ENCODE results near the gene LMNB1.
"Not testable (repeated sequence)": the region's sequence is repeated elsewhere in the genome, so short reads cannot be mapped to it uniquely, and the experiment has no call there.

LMNB1 gene

DNA sequence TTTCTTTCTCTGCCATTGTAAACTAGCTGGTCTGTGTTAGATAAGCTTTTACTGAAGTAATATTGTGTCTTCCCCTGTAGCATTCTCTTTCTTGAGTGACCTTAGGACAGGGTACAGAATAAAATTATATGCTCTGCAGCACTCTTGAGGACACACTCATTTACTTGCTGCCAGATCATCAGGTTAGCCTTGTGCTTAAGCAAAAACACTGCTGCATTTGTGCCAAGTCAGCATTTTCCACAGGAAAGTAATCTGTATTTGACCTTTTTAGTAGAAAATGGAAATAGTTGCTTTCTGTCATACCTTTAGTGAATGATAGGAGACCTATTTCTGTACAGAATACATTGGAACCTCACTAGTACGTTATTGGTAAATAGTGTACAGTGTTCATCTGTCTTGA lies 54.2 kb downstream of the LMNB1 start:
- DNase-seq, result no peak

DNA sequence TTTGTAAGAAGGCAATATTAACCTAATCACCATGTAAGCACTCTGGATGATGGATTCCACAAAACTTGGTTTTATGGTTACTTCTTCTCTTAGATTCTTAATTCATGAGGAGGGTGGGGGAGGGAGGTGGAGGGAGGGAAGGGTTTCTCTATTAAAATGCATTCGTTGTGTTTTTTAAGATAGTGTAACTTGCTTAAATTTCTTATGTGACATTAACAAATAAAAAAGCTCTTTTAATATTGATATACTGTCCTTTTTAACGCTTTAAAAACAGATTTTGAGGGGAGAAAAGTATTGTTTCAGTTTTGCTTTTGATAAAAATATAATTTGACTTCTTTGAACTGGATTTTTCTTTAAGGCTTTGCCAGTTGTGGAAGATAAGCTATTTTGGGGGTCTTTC lies 59.8 kb downstream of the LMNB1 start:
- DNase-seq, result no peak

GRCh38 chr5:126837242-126837641 lies 60.3 kb downstream of the LMNB1 start:
- no peak for DNase-seq

- DNase-seq, result peak; percentile 15
These were observed 61.1 kb downstream of the LMNB1 start for GRCh38 chr5:126837906-126838539.

- DNase-seq, result not testable (repeated sequence)
These were observed 62.5 kb downstream of the LMNB1 start for GRCh38 chr5:126839407-126839806.

DNA sequence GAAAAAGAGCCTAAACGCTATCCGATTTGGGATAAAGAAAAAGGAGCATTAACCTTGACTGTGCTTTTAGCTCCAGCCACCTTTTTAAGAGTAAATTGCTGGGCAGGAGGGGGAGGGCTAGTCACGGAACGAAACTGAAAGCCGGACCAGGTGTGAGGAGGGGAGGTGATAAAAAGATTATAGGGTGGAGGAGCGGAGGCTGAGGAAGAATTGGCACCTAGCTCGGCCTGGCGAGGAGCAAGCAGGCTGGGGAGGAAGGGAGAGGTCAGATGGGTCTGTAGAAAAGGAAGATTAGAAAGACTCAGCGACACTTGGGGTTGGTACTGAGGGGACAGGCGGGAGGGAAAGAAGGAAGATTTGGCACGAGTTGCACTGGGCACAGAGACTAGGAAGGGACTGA lies 66.4 kb downstream of the LMNB1 start:
- DNase-seq, result not testable (repeated sequence)

DNA sequence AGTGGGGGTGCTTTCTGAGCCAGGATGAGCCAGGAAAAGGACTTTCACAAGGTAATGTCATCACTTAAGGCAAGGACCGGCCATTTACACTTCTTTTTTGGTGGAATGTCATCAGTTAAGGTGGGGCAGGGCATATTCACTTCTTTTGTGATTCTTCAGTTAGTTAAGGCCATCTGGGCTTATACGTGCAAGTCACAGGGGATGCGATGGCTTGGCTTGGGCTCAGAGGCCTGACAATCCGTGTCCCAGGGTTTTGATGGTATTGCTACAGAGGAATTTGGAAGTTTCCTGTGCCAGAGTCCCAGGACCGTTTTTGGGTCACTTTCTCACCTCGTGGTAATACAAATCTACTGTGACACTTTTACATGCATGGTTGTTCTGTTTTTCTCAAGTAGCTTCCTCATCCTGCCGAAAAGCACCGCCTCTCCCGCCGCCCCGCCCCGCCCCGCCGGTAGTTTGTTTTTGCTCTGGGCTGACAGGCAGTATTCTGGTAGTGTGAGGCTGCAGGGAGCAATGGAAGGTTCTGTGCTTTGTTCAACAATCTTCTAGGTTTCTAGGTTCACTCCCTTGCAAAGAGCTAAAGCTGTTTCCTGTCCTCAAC lies 68.6 kb downstream of the LMNB1 start:
- DNase-seq, result peak; percentile 87

DNA sequence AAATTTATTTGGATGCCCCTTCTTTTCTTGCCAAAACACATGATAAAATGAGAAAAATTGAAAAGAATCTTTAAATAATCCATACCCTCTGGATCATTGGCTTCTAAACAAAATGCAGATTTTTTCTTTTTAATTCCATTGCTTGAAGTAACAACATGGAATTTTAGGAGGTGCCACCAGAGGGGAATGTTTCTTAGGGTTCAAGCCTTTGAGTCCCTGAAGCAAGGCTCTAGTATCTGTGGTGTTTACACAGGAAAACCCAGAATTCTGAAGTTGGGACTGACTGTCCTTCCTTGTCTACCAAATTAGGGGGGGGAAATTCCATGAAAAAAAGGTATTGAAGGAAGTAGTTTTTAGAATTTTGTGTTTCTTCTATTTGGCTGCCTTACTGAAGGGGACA lies 69.4 kb downstream of the LMNB1 start:
- DNase-seq, result no peak

DNA sequence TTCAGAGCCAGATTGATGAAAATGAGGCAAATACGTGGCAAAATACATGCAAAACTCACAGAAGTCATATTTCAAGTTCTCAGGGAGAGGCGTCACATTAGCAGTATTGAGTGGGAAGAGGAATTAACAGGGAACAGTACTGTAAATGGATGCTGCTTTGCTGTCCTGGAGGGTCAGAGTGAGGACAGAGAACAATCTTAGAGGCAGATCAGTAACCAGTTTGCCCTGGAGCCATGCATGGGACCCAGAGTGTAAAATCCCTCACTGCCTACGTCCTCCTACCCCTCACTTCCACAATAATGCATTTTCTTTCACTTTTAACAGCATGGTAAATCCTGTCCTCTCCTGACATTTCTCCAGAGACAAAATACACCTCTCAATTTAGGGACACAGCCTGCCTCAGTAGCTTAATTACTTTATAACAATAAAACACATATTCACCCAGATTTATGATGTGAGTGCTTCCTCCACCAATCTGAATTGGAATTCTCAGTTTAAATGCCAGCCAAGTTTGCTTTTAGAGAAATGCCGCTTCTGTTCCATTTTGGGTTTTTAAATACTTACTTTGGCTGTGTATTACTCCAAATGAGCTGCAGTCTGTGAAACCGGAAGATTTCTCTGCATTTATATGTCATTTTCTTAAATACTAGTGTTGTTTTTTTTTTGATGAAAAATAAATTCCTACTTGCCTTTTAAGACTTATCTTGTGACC lies 70.0 kb downstream of the LMNB1 start:
- no peak for DNase-seq

DNA sequence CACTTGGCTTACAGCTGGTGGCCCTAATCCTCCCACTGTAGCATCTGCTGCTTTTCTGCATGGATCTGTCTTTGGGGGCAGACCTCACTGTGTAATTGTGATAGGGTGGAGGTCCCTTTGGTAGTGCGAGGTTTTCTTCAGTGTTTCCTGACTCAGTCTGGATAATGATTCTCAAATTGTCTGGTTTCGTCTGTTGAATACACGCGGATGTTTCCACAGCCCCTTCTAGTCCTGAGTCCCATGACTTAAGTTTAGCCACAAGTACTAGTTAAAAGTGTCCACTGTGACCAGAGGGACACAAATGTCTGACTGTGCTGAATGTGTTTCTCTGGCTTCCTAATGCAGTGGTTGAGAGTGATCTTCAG lies 70.5 kb downstream of the LMNB1 start:
- DNase-seq, result no peak

DNA sequence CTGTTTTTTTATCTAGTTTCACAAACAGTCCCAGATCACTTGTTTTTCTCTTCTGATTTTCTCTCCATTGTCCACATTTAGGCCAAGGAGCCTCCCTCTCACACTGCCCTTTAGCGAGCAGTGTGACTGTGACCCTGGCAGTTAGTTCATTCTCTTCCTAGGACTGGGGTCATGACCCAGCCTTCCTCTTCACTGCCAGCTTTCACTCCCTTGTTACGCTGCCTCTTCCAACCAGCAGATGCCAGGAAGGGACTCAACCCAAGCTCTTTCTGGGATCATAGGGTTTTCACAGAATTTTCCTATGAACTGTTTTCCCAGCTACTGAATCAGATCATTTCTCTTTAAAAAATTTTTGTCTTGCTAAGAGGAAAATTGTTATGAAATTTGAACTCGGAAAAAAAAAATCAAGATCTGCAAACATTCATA lies 70.9 kb downstream of the LMNB1 start:
- DNase-seq, result no peak

GRCh38 chr5:126848253-126848652 lies 71.3 kb downstream of the LMNB1 start:
- no peak for DNase-seq

- no peak for DNase-seq
These were observed 72.3 kb downstream of the LMNB1 start for GRCh38 chr5:126849101-126849678.

DNA sequence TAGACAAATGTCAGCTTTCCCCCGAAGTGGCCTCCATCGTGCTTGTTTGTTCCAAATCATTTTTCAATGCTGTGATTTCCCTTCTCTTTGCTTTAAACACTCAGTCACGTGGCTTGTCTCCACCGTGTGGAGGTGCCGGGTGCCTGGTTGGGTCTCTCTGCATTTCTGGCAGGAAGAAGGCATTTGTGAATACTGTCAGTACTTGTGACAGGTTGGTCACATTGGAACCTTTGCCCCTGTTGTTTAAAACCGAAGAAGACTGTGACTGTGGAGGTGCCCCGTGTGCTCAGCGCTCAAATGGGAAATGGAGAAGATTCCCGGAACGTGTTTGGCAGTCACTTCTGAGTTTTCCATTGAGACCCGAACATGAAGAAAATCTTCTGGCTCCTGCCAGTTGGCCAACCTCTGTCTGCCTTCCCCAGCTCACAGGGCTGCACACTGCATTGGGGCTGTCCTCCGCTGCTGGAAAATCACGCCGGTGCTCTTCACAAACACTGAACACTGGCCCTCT lies 74.6 kb downstream of the LMNB1 start:
- DNase-seq, result peak; percentile 72

DNA sequence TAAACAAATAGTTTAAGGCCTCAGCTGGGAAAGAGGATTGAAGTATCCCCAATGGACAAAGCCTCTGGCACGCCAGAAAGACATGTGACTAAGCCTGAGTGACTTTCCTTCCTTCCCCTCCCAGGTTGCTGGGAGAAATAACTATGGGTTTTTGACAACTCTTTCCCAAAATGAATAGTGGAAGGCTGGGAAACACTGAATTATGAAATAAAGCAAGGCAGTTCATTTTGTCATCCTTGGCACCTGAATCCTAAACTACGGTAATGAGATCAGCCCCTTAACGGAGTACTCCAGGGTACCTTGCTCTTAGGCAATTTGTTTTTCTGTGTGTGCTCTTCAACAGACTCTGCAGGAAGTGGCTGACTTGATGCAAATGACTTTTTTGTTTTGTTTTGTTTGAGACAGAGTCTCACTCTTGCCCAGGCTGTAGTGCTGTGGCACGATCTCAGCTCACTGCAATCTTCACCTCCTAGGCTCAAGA lies 75.2 kb downstream of the LMNB1 start:
- peak; percentile 56 for DNase-seq

GRCh38 chr5:126852841-126853271 lies 75.9 kb downstream of the LMNB1 start:
- peak; percentile 24 for DNase-seq

GRCh38 chr5:126853541-126854307 lies 76.8 kb downstream of the LMNB1 start:
- peak; percentile 66 for DNase-seq

DNA sequence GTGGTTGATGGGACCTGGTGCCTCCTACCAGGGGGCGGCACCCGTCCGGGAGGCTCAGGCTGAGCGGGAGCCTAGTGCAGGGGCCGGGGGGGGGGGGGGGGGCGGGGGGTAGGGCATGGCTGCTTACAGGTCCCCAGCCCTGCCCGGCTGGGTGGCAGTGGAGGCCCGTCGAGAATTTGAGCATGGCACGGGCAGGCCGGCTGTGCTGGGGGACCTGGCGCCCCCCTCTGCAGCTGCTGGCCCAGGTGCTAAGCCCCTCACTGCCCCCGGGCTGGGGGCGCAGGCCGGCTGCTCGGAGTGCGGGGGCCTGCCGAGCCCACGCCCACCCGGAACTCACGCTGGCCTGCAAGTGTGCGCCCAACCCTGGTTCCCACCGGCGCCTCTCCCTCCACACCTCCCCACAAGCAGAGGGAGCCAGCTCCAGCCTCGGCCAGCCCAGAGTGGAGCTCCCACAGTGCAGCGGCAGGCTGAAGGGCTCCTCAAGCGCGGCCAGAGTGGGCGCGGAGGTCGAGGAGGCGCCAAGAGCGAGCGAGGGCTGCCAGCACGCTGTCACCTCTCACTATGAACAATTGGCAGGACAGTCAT lies 77.7 kb downstream of the LMNB1 start:
- DNase-seq, result no peak

- DNase-seq, result peak; percentile 34
These were observed 78.3 kb downstream of the LMNB1 start for GRCh38 chr5:126855266-126855665.

DNA sequence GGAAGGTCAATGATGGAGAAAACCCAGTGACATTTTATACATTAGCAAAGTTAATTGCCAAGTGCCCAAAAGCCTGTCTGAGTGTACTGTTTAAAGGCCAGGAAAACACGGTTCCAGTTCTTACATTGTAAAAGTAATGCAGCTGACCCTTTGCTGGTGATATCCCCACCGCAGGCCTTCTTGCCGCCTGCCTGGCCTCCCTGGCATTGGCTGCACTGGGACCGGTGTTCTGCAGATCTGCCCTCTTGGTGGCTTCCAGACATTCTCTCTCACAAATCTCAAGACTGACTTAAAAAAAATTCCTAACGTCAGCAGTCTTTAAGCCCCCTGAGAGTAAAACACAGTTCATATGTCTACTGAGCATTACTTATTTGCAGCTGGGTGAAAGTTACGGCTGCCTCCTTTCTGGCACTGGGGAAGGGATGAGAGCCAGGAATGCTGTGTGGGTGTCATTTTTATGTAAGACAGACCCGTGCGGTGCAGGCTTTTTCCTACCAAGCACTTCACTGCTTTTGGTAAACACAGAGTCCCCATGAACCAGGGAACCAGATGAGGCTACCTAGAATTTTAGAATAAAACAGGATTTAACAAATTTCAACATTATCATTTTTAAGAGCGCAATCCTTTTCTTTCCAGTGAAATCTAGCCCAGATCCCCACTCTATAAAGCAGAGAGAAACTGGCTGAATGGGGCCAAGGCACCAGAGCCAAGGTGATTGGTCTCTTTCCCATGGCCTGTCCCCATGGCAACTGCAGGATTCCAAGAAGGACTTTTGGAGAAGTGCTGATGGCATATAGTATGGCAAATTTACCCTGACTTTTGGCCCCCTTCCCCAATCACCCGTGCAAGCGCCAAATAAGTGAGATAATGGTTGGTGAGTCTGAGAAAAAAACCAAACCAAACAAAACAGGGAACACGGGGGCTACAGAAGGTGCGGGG lies 80.8 kb downstream of the LMNB1 start:
- no peak for DNase-seq

GRCh38 chr5:126858441-126858840 lies 81.5 kb downstream of the LMNB1 start:
- no peak for DNase-seq

All from CD4-positive, alpha-beta T cell treated with Interleukin-6 for 4 hours (primary cell).